Measurements from ENCODE around the gene ZNF14. TPM values are rescaled to one million over a fixed set of nuclear protein-coding genes. Genes with fewer than 3 reads are reported as not detected.

ZNF14 gene
- total and polyA plus RNA-seq, 10 of the 15 experiments (the other 5 are each of a cell fraction or from before 2014, with no cell fraction given): 2.5 to 7.2 (median 4.6) TPM

- TF ChIP-seq REST (IDR thresholded peaks at IDR 0.05; ENCODE audit: low read depth, low read length): no peak
- no peak for TF ChIP-seq YBX1 (IDR thresholded peaks at IDR 0.05)
- TF ChIP-seq SMARCA5 (IDR thresholded peaks at IDR 0.05): no peak
- no peak for TF ChIP-seq JUND (IDR thresholded peaks at IDR 0.05; ENCODE audit: low read depth, low read length)
- no peak for TF ChIP-seq YY1 (IDR thresholded peaks at IDR 0.05; ENCODE audit: low read depth, low read length)
- no peak for TF ChIP-seq BMI1 (IDR thresholded peaks at IDR 0.05; ENCODE audit: borderline replicate concordance)
- no peak for TF ChIP-seq DPF2 (IDR thresholded peaks at IDR 0.05)
Measured at GRCh38 chr19:19721896-19722295, 11.0 kb downstream of the ZNF14 start (continued).

GRCh38 chr19:19719798-19720197, 13.1 kb downstream of the ZNF14 start:
- Histone ChIP-seq H3K27ac (ENCODE audit: control insufficient read depth, insufficient read depth) (no peak overlapping the region), H3K79me2 (ENCODE audit: control insufficient read depth, insufficient read depth, low read length) (no peaks in the 10 kb centered on the region), H3K4me1 (ENCODE audit: control insufficient read depth, insufficient read depth, low read length) (no peaks in the 10 kb centered on the region), H3K4me3 (no peak overlapping the region), H3K36me3 (ENCODE audit: control insufficient read depth in 2 of 2, insufficient read depth in 2 of 2, low read length in 1 of 2) (no peaks in the 10 kb centered on the region), H3K4me2 (ENCODE audit: control insufficient read depth, insufficient read depth) (no peak overlapping the region), H4K20me1 (ENCODE audit: control insufficient read depth, insufficient read depth) (no peaks in the 10 kb centered on the region), H2AFZ (ENCODE audit: control insufficient read depth, low read depth, low read length) (no peak overlapping the region), H3K27me3 (replicated peaks in 1 of 2; ENCODE audit: control insufficient read depth in 2 of 2, insufficient read depth in 2 of 2, low read length in 1 of 2) (no peaks in the 10 kb centered on the region), H3K9ac (ENCODE audit: control insufficient read depth, insufficient read depth, low read length) (no peak overlapping the region), H3K9me3 (replicated peaks; ENCODE audit: control insufficient read depth, insufficient read depth, low read length) (peaks cover 11% of the 10 kb centered on the region)
- ChIA-PET CTCF (no interaction called here), RAD21 (ENCODE audit: unreplicated experiment) (no interaction called here), SMC1A (ENCODE audit: uncharacterized antibody, unreplicated experiment) (interaction anchor here (1.6 kb wide), 1 partner anchor 10 kb away, joined by 4 read pairs; no protein-coding TSS in a partner anchor), POLR2A (interaction anchor here (1.0 kb wide), 1 partner anchor 13 kb away, joined by 3 read pairs; the partner anchor contains the start of gene ZNF14)
- BruUV-seq (replicated peaks): no TSS peak
- TF ChIP-seq RAD51 (IDR thresholded peaks at IDR 0.05): no peak
- intact Hi-C loops (cut with micrococcal nuclease; ENCODE audit: unreplicated experiment): no loop called here
- WGBS (ENCODE audit: insufficient coverage, insufficient replicate concordance, low lambda C conversion rate, missing lambda C conversion rate): 98% methylated on average over 2 of the region's 2 CpGs
- DNase-seq (ENCODE audit: low read depth, low spot score): no peak
- no peak for ATAC-seq
- in situ Hi-C loops (cut with MboI): no loop called here
- FAIRE-seq: no peak

All from GM12878 (cell line).